ENCODE measurements around the gene ASCC2.

DNA sequence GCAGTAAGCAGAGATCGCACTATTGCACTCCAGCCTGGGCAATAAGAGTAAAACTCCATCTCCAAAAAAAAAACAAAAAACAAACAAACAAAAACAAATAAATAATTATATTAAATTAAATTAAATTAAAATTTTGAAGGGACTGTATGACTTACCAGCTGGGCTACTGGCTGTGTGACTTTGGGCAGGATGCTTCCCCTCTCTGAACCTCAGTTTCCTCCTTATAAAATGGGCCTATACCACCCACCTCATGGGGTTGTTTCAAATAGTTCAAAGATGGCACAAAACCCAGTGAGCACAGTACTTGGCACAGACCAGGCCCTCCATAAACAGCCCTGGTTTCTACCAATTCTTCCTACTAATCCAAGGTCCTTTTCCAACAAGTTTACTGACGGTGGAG lies 34.9 kb downstream of the ASCC2 start:
- TF ChIP-seq, protein P1, sequence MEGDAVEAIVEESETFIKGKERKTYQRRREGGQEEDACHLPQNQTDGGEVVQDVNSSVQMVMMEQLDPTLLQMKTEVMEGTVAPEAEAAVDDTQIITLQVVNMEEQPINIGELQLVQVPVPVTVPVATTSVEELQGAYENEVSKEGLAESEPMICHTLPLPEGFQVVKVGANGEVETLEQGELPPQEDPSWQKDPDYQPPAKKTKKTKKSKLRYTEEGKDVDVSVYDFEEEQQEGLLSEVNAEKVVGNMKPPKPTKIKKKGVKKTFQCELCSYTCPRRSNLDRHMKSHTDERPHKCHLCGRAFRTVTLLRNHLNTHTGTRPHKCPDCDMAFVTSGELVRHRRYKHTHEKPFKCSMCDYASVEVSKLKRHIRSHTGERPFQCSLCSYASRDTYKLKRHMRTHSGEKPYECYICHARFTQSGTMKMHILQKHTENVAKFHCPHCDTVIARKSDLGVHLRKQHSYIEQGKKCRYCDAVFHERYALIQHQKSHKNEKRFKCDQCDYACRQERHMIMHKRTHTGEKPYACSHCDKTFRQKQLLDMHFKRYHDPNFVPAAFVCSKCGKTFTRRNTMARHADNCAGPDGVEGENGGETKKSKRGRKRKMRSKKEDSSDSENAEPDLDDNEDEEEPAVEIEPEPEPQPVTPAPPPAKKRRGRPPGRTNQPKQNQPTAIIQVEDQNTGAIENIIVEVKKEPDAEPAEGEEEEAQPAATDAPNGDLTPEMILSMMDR (IDR thresholded peaks at IDR 0.05), result no peak
- no peak for TF ChIP-seq POLR2A (IDR thresholded peaks at IDR 0.05)

Measured in ovary (tissue), 3 donors.